CD4-positive, alpha-beta T cell treated with Interleukin-6 for 4 hours (primary cell): ENCODE measurements around the gene CLEC16A.
"Not testable (repeated sequence)": the region's sequence is repeated elsewhere in the genome, so short reads cannot be mapped to it uniquely, and the experiment has no call there.

Source experiments
- DNase-seq: peaks from one replicate; pipeline ENCODE4 v3.0.0-alpha.2; 2020; ENCODE audit warnings: mixed read lengths

Gene CLEC16A

GRCh38 chr16:10923650-10924214 lies 20.6 kb upstream of the CLEC16A start:
- no peak for DNase-seq

- not testable (repeated sequence) for DNase-seq
These were observed 19.1 kb upstream of the CLEC16A start for GRCh38 chr16:10925285-10925684.

DNA sequence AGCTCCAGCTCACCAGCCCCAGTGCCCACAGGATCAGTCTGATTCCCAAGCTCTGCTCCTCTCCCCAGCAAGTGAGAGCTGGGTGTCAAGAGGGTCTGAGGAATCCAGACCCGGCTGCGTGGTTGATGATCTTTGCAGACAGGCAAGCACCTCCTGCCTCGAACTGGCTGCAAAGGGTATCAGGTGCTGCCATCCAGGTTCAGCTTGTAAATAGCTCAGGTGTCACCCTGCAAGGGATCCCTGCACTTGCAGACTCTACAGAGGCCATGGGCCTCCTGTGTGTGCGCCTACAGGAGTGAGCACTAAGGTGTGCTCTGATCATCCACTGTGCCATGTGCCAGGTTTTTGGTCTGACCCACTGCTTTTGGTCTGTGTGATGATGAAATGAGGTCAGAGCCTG lies 18.3 kb upstream of the CLEC16A start:
- DNase-seq, result no peak

DNA sequence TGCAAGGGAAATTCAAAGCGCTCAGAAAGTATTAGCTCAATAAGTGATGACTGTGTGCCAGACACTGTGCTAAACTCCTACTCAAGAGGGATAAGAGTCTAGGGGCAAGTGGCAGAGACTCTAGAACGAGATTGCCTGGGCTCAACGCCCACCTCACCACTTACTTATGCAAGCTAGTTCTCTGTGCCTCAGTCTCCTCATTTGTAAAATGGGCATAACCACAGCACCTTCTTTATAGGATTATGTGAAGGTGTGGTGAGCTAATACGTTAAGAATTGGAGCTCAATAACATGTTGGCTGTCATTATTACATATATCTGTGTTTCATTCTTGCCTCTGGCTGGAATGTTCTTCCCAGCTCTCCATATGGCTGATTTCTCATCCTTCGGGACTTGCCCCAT lies 17.5 kb upstream of the CLEC16A start:
- no peak for DNase-seq

- no peak for DNase-seq
These were observed 16.8 kb upstream of the CLEC16A start for GRCh38 chr16:10927497-10928112.

DNA sequence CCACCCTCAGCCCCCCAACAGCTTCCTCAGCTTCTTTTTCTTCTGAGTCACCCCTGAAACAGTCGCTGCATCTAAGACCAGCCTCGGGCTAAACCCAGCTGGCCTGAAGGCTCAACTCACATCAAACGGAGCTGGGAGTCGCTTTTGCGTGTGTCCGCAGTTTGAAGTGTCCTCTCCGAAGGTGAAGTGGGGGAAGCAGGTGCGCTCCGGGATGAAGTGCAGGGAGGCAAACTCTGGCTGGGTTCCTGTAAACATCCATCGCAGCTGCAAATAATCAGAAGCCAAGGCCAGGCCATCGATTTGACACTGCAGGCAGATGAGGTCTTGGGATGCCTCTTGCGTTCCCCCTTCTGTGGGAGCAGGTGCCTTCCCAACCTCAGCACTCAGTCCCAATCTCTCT lies 15.3 kb upstream of the CLEC16A start:
- not testable (repeated sequence) for DNase-seq

- DNase-seq, result no peak
These were observed 14.3 kb upstream of the CLEC16A start for GRCh38 chr16:10929853-10930754.

DNA sequence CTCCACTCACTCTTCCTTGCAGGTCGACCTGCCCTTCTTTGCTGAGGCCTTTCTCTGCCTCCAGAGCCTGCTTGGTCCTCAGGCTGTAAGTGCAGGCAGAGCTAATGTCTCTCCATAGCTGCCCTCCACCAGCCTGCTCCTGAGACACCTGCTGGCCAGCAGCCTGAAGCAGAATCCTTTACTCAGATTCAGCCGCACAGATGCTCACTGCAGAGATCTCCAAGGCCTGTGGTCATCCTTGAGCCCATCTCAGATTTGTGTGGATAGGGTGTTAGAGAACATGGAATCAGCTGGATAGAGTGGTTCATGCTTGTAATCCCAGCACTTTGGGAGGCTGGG lies 13.6 kb upstream of the CLEC16A start:
- DNase-seq, result no peak

- no peak for DNase-seq
These were observed 13.2 kb upstream of the CLEC16A start for GRCh38 chr16:10931134-10931533.

GRCh38 chr16:10931977-10932632 lies 12.3 kb upstream of the CLEC16A start:
- DNase-seq, result no peak

DNA sequence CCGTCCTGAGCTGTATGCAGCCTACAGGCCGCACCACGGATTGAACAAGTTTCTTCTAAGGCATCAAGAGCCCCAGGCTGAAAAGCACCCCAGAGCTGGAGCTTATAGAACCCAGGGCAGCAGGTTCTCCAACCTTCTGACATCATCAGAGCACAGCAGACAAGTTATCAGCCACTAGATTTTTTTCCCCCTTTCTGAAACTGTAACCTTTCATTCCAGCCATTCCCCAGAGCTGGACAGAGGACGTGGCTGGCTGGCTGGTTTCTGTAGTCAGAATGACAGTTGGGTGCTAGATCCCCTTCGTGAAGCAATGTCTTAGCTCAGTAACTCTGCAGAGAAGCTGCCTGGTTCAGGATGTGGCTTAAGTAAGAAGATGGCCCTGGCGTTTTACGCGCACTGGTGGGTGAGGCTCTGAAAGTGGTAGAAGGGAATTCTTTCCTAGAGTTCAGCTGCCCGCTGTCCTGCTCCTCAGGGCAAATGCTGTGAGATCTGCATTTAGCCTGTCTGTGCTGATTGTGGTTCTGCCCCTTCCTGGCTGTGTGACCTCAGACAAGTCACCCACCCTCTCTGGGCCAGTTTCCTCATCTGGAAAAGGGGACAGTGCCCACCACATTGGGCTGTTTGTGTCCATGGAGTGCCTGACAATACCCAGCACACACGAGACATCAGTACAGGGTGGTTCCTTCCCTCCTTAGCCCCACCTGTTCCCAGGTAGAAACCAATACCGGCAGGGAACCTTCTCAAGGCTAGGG lies 11.2 kb upstream of the CLEC16A start:
- DNase-seq, result no peak

GRCh38 chr16:10933865-10934264 lies 10.5 kb upstream of the CLEC16A start:
- DNase-seq, result no peak

GRCh38 chr16:10934325-10935107 lies 9.8 kb upstream of the CLEC16A start:
- DNase-seq, result no peak

DNA sequence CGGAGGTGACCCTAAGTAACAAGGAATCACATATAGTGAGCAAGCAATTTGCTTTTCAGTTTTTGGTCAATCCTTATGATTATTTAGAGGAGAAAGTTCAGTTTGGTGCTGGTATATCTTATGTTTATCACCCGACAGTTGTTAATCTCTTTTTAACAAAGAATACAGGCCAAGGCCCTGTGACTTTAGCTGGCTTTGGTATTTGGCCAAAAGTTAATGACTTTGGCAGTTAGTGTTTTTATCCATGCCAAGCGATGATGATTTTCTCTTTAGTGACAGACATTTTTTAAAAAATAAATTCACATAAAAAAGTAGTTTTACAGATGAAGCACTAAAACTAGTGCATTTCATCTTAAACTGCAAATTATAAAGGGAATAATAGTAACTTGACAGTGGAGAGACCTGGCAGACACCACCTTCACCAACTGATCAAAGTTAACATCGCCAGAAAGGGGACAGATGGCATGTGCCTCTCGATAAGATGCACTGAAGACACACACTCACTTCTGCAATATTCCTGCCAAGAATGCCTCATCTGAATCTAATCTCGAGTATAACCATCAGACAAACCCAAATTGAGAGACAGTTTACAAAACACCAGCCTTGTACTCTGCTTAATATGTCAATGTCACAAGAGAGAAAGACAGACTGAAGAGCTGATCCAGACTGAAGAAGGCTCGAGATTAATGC lies 9.0 kb upstream of the CLEC16A start:
- DNase-seq, result no peak

DNA sequence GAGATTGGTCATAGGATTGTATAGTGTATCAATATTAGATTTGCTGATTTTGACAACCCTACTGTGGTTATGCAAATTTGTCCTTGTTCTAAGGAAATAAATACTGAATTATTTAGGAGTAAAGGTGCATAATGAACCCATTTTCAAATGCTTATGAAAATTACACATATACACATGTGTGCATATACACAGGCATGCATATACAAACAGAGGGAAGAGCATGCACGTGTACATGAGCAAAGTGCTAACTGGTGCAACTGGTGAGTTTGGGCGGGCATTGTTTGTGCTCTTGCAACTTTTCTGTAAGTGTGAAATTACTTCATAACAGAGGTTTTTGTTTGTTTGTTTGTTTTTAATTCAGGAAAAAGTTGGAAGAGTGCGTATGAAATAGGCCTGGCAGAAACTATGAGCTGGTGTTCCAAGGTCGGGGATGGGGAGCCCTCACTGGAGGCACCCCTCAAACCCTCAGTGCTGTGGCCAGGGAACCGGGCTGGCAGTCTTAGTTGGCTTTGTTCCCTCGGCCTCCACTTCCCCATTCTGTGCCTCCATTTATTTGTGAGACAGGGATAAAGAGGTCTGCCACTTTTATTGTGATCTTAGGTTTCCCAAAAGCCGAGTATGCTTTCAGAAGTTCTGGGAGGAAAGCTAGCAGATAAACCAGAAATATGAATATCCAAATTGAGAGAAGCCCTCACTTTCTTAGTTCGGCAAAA lies 7.9 kb upstream of the CLEC16A start:
- no peak for DNase-seq

- peak; percentile 24 for DNase-seq
These were observed 7.1 kb upstream of the CLEC16A start for GRCh38 chr16:10937068-10937859.

DNA sequence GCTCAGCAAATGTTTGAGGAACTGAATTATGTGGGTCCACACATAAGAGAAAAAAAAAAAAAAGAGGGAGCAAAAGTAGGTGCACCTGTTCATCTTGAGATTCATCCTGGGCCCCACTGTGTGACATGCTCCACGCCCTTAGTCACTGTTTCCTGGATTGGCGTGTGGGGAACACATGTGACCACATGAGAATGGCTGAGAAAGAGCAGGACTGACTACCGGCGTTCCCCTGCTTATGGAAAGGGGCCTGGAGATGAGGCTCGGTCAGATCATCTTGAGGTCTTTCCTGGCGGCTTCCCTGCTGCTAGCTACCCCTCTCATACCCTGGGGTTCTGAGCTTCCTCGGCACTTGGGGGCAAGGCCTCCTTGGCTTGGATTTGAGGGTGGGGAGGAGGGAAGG lies 6.0 kb upstream of the CLEC16A start:
- peak; percentile 42 for DNase-seq

- no peak for DNase-seq
These were observed 5.3 kb upstream of the CLEC16A start for GRCh38 chr16:10938796-10939648.
